SK-N-SH (cell line): ENCODE results near the gene IP6K2. TPM values are rescaled to one million over a fixed set of nuclear protein-coding genes. Genes with fewer than 3 reads are reported as not detected.

Source experiments
- CTCF ChIA-PET: fragments of 300-600, 350-600 bp; formaldehyde crosslinking; extraction: SDS; loops from one replicate; lab custom pipeline; 2021; lab: Yijun Ruan, JAX
- POLR2A ChIA-PET: fragments of 350-600 bp; sonication (Branson Sonifier 250); formaldehyde crosslinking; extraction: SDS; loops from one replicate; lab custom pipeline; 2020; ENCODE audit warnings: antibody characterized with exemption, inconsistent platforms; lab: Yijun Ruan, JAX
- DNase-seq: peaks from one replicate; pipeline ENCODE4 v3.0.0; 2012
- H2AFZ ChIP-seq: fragments of 200-600 bp; sonication (generic); 2 replicates; pipeline ENCODE4 v1.8.1; 2016; ENCODE audit warnings: antibody characterized with exemption, mild to moderate bottlenecking, low read depth
- H3F3A ChIP-seq: fragments of 200-600 bp; sonication (generic); replicated peaks from 2 replicates; pipeline ENCODE3; 2016; ENCODE audit warnings: antibody characterized with exemption, mild to moderate bottlenecking; ENCODE audit not compliant: insufficient read depth
- H3K27ac ChIP-seq, 2 experiments: fragments of 200-500 bp in 1 of 2; fragments of 200-600 bp in 1 of 2; sonication (Bioruptor generic) in 1 of 2; sonication (generic), shearing (Covaris generic) in 1 of 2; 2 replicates each; pipeline versions ENCODE4 v1.5.1 to v1.6.1; 2014 to 2016; ENCODE audit warnings: low read depth in 2 of 2, inconsistent platforms in 1 of 2, low read length in 1 of 2, mild to moderate bottlenecking in 1 of 2, mixed read lengths in 1 of 2
- H3K27me3 ChIP-seq: fragments of 200-600 bp; sonication (generic), shearing (Covaris generic); 2 replicates; pipeline ENCODE4 v1.6.1; 2016; ENCODE audit warnings: mixed run types; ENCODE audit not compliant: insufficient read depth
- H3K36me3 ChIP-seq, 2 experiments: fragments of 200-500 bp in 1 of 2; fragments of 200-600 bp in 1 of 2; sonication (Bioruptor generic) in 1 of 2; sonication (generic) in 1 of 2; replicated peaks in 1 of 2; 2 replicates each; pipeline versions ENCODE3 to v1.5.1; 2014 to 2016; ENCODE audit warnings: low read length in 1 of 2, mild to moderate bottlenecking in 1 of 2; ENCODE audit not compliant: insufficient read depth in 2 of 2, control insufficient read depth in 1 of 2
- H3K4me1 ChIP-seq, 2 experiments: fragments of 200-500 bp in 1 of 2; fragments of 200-600 bp in 1 of 2; sonication (Bioruptor generic) in 1 of 2; sonication (generic), shearing (Covaris generic) in 1 of 2; 2 replicates each; pipeline versions ENCODE4 v1.5.1 to v1.6.1; 2014 to 2016; ENCODE audit warnings: low read depth in 1 of 2, low read length in 1 of 2, mixed run types in 1 of 2; ENCODE audit not compliant: insufficient read depth in 2 of 2, control insufficient read depth in 1 of 2
- H3K4me2 ChIP-seq: fragments of 200-600 bp; sonication (generic), shearing (Covaris generic); 2 replicates; pipeline ENCODE4 v1.6.1; 2017; ENCODE audit warnings: mixed run types
- H3K4me3 ChIP-seq, 2 experiments: fragments of 200-500 bp in 1 of 2; fragments of 200-600 bp in 1 of 2; sonication (Bioruptor generic) in 1 of 2; sonication (generic), shearing (Covaris generic) in 1 of 2; 2 replicates each; pipeline versions ENCODE4 v1.5.1 to v1.8.1; 2014 to 2016; ENCODE audit warnings: low read depth in 2 of 2, inconsistent platforms in 1 of 2, low read length in 1 of 2, mild to moderate bottlenecking in 1 of 2, mixed read lengths in 1 of 2, moderate library complexity in 1 of 2
- H3K79me2 ChIP-seq: fragments of 200-600 bp; sonication (generic); 2 replicates; pipeline ENCODE4 v1.8.1; 2017; ENCODE audit warnings: mild to moderate bottlenecking; ENCODE audit not compliant: insufficient read depth
- H3K9ac ChIP-seq: fragments of 200-600 bp; sonication (generic); 2 replicates; pipeline ENCODE4 v1.6.1; 2017; ENCODE audit warnings: mixed run types
- H3K9me2 ChIP-seq: fragments of 200-600 bp; sonication (generic); 2 replicates; pipeline ENCODE4 v1.6.1; 2017; ENCODE audit warnings: mixed run types
- H3K9me3 ChIP-seq: fragments of 200-600 bp; sonication (generic); 2 replicates; pipeline ENCODE4 v1.6.1; 2017; ENCODE audit warnings: mixed run types, mild to moderate bottlenecking, moderate library complexity
- H4K20me1 ChIP-seq: fragments of 200-600 bp; sonication (generic); 2 replicates; pipeline ENCODE4 v1.6.1; 2017; ENCODE audit warnings: mild to moderate bottlenecking, mixed run types; ENCODE audit not compliant: insufficient read depth
- ELF1 ChIP-seq: IDR thresholded peaks from 2 replicates; pipeline ENCODE4 v1.4.0; 2012
- FOSL2 ChIP-seq: IDR thresholded peaks from 2 replicates; pipeline ENCODE4 v1.4.0; 2012; ENCODE audit warnings: low read depth, mild to moderate bottlenecking, moderate library complexity, borderline replicate concordance
- FOXJ3 ChIP-seq: sonication (generic); formaldehyde crosslinking; IDR thresholded peaks from 2 replicates; pipeline ENCODE4 v1.5.1; 2020; ENCODE audit warnings: mild to moderate bottlenecking, missing genetic modification reagents
- FOXM1 ChIP-seq: IDR thresholded peaks from 2 replicates; pipeline ENCODE4 v1.4.0; 2012; ENCODE audit warnings: low read depth, mild to moderate bottlenecking
- GATA2 ChIP-seq: sonication (generic); formaldehyde crosslinking; IDR thresholded peaks from 2 replicates; pipeline ENCODE4 v1.5.0; 2020; ENCODE audit warnings: mild to moderate bottlenecking, missing genetic modification reagents
- IRF3 ChIP-seq: fragments of 150-350 bp; IDR thresholded peaks from 2 replicates; pipeline ENCODE4 v1.6.1; 2016; ENCODE audit warnings: mild to moderate bottlenecking, low read depth, low read length
- JUND ChIP-seq: IDR thresholded peaks from 2 replicates; pipeline ENCODE4 v1.4.0; 2012
- MXI1 ChIP-seq: IDR thresholded peaks from 2 replicates; pipeline ENCODE4 v1.6.1; 2012; ENCODE audit warnings: mild to moderate bottlenecking, low read depth, low read length, improper control_type of control experiment
- PBX3 ChIP-seq: IDR thresholded peaks from 2 replicates; pipeline ENCODE4; 2012
- POLR2AphosphoS5 ChIP-seq: IDR thresholded peaks from 2 replicates; pipeline ENCODE4 v1.6.1; 2012; ENCODE audit warnings: low read depth, low read length
- RAD21 ChIP-seq: IDR thresholded peaks from 2 replicates; pipeline ENCODE4 v1.6.1; 2012; ENCODE audit warnings: mild to moderate bottlenecking, low read length
- RXRA ChIP-seq: IDR thresholded peaks from 2 replicates; pipeline ENCODE4 v1.4.0; 2012; ENCODE audit warnings: low read depth, mild to moderate bottlenecking, borderline replicate concordance
- SIN3A ChIP-seq: IDR thresholded peaks from 2 replicates; pipeline ENCODE4 v1.6.1; 2012; ENCODE audit warnings: low read depth, mild to moderate bottlenecking, low read length, moderate library complexity, borderline replicate concordance
- SMC3 ChIP-seq: IDR thresholded peaks from 2 replicates; pipeline ENCODE4 v1.6.1; 2012; ENCODE audit warnings: low read depth, low read length, improper control_type of control experiment
- TCF12 ChIP-seq: IDR thresholded peaks from 2 replicates; pipeline ENCODE4 v1.4.0; 2012
- TEAD4 ChIP-seq: IDR thresholded peaks from 2 replicates; pipeline ENCODE4 v1.4.0; 2012; ENCODE audit warnings: mild to moderate bottlenecking, borderline replicate concordance; ENCODE audit not compliant: insufficient read depth
- USF2 ChIP-seq: fragments of 150-350 bp; IDR thresholded peaks from 2 replicates; pipeline ENCODE4 v1.6.1; 2017; ENCODE audit warnings: antibody characterized with exemption, low read length, low read depth, borderline replicate concordance
- ZBTB33 ChIP-seq: IDR thresholded peaks from 2 replicates; pipeline ENCODE4 v1.4.0; 2012; ENCODE audit warnings: low read depth, borderline replicate concordance
- WGBS: methylation state at CpG from one replicate; pipeline ENCODE4 v1.1.6; 2017; ENCODE audit warnings: low lambda C conversion rate; 5-methylcytosine and 5-hydroxymethylcytosine counted together
- polyA plus RNA-seq, 3 experiments: library from polyadenylated mRNA; depleted of rRNA; stranded (reverse); fragments of >200 nt; gene quantifications; 2 replicates each; pipeline ENCODE4 v1.2.3, GENCODE V29; 2012

The IP6K2 gene
- polyA plus RNA-seq, 1 of the 3 experiments (the other 2 are of a cell fraction), result 178 TPM

- 92% methylated on average over 3 of the region's 3 CpGs for WGBS
- Histone ChIP-seq H3K9me3 (no peaks in the 10 kb centered on the region), H3K27me3 (no peaks in the 10 kb centered on the region), H3K79me2 (peaks cover 97% of the 10 kb centered on the region), H3K9ac (no peak overlapping the region), H3K4me3 (no peak overlapping the region), H3K4me1 (peaks cover 21 to 26% of the 10 kb centered on the region in 2 experiments; a peak in 3 of 4 replicates), H3K27ac (no peak overlapping the region), H3K4me2 (no peak overlapping the region), H3K9me2 (no peaks in the 10 kb centered on the region), H3K36me3 (peaks cover 50 to 60% of the 10 kb centered on the region in 2 experiments), H3F3A (peaks cover 42% of the 10 kb centered on the region), H4K20me1 (peaks cover 98% of the 10 kb centered on the region), H2AFZ (no peak overlapping the region)
- ChIA-PET POLR2A (no interaction called here), CTCF (interaction anchor here (0.8 to 1.9 kb wide), 6 partner anchors 10 to 42 kb away, joined by 3 to 9 read pairs (median 4); no protein-coding TSS in a partner anchor)
- TF ChIP-seq RAD21 (peak; percentile 13; the same call in 1 of the 2 replicates), SIN3A (no peak), ELF1 (no peak)
- DNase-seq, result no peak
These were observed 19.1 kb downstream of the IP6K2 start for GRCh38 chr3:48697952-48698351.

- Histone ChIP-seq H3K27me3 (no peaks in the 10 kb centered on the region), H3K27ac (peak overlapping the region in 1 of 2 experiments; percentile 33; a peak in 1 of 4 replicates), H3K4me3 (no peak overlapping the region), H3K9ac (no peak overlapping the region), H4K20me1 (peaks cover 97% of the 10 kb centered on the region), H3K79me2 (peaks cover 96% of the 10 kb centered on the region), H3K4me1 (peaks cover 21 to 26% of the 10 kb centered on the region in 2 experiments; a peak in 3 of 4 replicates), H3K9me3 (no peaks in the 10 kb centered on the region), H3K9me2 (no peaks in the 10 kb centered on the region), H3K36me3 (peaks cover 60 to 62% of the 10 kb centered on the region in 2 experiments), H3F3A (peaks cover 52% of the 10 kb centered on the region), H2AFZ (no peak overlapping the region), H3K4me2 (no peak overlapping the region)
- TF ChIP-seq TEAD4 (no peak), FOXM1 (no peak)
- CTCF ChIA-PET, result interaction anchor here (1.0 to 3.4 kb wide), 4 partner anchors 9 to 43 kb away, joined by 3 to 14 read pairs (median 6); partner anchors contain the start of gene NCKIPSD
- POLR2A ChIA-PET, result interaction anchor here (1.0 kb wide), 1 partner anchor 20 kb away, joined by 3 read pairs; the partner anchor contains the start of gene IP6K2
- DNase-seq, result no peak
These were observed 20.4 kb downstream of the IP6K2 start for GRCh38 chr3:48696601-48697000.

- Histone ChIP-seq H3K4me1 (peaks cover 21 to 26% of the 10 kb centered on the region in 2 experiments; a peak in 3 of 4 replicates), H3K27me3 (no peaks in the 10 kb centered on the region), H3K27ac (peak overlapping the region in 1 of 2 experiments; percentile 33; a peak in 1 of 4 replicates), H3K9me3 (no peaks in the 10 kb centered on the region), H2AFZ (no peak overlapping the region), H3K9me2 (no peaks in the 10 kb centered on the region), H3K4me3 (no peak overlapping the region), H3K4me2 (no peak overlapping the region), H4K20me1 (peaks cover 96% of the 10 kb centered on the region), H3K79me2 (peaks cover 95% of the 10 kb centered on the region), H3K9ac (no peak overlapping the region), H3K36me3 (peaks cover 63 to 64% of the 10 kb centered on the region in 2 experiments), H3F3A (peaks cover 52% of the 10 kb centered on the region)
- WGBS, result 92% methylated on average over 5 of the region's 5 CpGs
- ChIA-PET POLR2A (interaction anchor here (0.6 to 1.0 kb wide), 2 partner anchors 21 to 490 kb away, joined by 3 read pairs; partner anchors contain the start of gene IP6K2), CTCF (interaction anchor here (1.0 to 3.4 kb wide), 4 partner anchors 10 to 44 kb away, joined by 3 to 14 read pairs (median 7); partner anchors contain the start of genes IP6K2 and NCKIPSD)
- no peak for DNase-seq
- TF ChIP-seq TCF12 (no peak), RXRA (no peak), SMC3 (no peak), ZBTB33 (no peak), JUND (no peak), FOXJ3 (CRISPR knock-in tag) (no peak), FOSL2 (no peak), PBX3 (no peak), IRF3 (no peak), GATA2 (no peak), ELF1 (no peak), POLR2AphosphoS5 (no peak), MXI1 (no peak), USF2 (no peak)
These were observed 20.9 kb downstream of the IP6K2 start for GRCh38 chr3:48696156-48696555.
